NCI-H128 (cell line): ENCODE data around the gene LGR4.
"Not testable (repeated sequence)": the region's sequence is repeated elsewhere in the genome, so short reads cannot be mapped to it uniquely, and the experiment has no call there.

Source experiments
- DNase-seq: peaks from one replicate; lab custom pipeline; 2025; ENCODE audit not compliant: unreplicated experiment; lab: John Stamatoyannopoulos, UW

LGR4 gene, protein sequence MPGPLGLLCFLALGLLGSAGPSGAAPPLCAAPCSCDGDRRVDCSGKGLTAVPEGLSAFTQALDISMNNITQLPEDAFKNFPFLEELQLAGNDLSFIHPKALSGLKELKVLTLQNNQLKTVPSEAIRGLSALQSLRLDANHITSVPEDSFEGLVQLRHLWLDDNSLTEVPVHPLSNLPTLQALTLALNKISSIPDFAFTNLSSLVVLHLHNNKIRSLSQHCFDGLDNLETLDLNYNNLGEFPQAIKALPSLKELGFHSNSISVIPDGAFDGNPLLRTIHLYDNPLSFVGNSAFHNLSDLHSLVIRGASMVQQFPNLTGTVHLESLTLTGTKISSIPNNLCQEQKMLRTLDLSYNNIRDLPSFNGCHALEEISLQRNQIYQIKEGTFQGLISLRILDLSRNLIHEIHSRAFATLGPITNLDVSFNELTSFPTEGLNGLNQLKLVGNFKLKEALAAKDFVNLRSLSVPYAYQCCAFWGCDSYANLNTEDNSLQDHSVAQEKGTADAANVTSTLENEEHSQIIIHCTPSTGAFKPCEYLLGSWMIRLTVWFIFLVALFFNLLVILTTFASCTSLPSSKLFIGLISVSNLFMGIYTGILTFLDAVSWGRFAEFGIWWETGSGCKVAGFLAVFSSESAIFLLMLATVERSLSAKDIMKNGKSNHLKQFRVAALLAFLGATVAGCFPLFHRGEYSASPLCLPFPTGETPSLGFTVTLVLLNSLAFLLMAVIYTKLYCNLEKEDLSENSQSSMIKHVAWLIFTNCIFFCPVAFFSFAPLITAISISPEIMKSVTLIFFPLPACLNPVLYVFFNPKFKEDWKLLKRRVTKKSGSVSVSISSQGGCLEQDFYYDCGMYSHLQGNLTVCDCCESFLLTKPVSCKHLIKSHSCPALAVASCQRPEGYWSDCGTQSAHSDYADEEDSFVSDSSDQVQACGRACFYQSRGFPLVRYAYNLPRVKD

DNA sequence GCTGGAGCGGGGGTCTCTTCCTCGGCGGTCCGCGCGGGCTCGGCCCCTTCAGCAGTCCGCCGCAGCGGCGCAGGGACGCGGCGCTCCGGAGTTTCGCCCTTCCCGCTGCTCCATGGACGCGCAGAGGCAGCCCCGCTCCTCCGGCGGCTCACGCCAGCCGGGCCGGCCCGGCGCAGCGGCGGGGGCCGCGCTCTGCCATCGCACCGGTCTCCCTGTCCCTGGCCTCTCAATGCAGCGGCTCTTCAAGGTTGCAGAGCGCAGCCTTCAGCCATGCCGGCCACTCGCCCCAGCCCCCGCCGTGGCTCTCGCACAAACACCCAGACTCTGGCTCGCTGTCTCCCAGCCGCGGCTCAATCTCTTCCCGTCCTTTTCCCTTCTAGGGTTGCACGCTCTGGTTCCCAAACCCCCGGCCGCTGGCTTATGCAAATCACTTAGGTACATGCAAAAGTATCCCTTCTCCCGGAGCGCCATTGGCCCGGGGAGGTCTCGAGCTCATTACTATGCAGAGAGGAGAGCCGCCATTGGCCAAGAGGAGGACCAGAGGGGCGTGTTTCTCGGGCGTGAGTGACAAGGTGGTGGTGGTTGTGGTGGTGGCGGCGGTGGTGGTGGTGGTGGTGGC is at the start of gene LGR4:
Gene LGR4 (minus strand): TSS at position 393 of the 619 bp plus-strand sequence. CDS start 488 bp downstream, outside the sequence.
- DNase-seq: peak; percentile 90

DNA sequence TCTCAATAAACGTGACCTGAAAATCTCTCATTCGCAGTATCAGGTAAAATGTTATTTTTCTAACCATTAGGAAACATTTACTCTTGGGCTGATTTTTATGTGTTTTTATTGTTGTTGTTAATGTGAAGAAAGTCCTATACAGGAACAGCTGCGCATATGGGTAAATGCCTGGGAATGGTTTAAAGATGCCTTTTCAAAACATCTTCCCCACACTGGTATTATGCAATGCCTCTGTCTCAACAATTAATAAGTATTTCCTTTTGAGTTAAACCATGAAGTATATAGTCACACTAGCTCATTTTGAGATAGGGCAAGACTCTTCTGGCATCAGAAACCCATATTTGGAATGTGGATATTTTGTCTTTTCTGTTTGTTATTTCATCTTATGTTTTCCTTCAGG is 47.6 kb upstream of the LGR4 start:
- no peak for DNase-seq

DNA sequence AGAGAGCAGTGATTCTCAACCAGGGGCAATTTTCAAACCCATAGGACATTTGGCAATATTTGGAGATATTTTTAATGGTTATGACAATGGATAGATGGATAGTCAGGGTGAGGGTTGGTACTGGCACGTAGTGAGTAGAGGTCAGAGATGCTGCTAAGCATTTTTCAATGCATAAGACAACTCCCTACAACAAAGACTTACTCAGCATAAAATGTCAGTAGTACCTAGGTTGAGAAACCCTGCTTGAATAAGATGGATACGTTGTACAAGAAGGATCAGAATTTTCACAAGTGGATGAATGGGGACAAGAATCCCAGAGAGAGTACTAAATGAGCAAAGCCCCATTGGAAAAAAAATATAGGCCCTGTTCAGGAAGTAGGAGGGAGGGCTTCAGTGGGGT is 45.9 kb upstream of the LGR4 start:
- no peak for DNase-seq

DNA sequence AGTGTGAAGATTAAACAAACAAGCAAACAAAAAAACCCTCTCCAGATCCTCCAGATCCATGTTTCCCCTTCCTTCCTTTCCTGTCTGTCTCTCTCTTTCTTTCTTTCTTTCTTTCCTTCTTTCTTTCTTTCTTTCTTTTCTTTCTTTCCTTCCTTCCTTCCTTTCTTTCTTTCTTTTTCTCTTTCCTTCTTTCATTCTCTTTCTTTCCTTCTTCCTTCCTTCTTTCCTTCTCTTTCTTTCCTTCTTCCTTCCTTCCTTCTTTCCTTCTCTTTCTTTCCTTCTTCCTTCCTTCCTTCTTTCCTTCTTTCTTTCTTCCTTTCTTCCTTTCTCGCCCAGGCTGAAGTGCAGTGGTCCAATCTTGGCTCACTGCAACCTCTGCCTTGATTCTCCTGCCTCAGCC is 44.9 kb upstream of the LGR4 start:
- DNase-seq: not testable (repeated sequence)

- no peak for DNase-seq
These were observed 42.0 kb upstream of the LGR4 start for GRCh38 chr11:27514558-27514957.

DNA sequence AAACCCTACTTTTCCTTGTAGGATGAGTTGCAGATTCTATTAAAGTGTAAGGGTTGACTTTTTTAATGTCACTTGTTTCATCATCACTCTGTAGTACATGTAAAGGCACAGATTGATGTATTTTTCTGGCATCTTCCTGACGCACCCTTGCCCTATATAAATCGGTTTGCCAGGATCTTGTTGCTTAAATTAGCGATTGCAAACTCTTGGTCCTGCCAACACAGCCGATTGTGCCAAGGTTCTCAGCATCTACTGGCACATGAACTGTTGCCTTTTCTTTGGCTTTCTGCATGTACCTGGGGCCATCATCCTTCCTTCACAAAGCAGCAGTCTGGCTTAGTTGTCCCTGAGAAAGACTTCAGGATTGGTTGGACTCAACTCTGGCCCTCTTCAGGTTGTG is 41.5 kb upstream of the LGR4 start:
- DNase-seq: no peak

DNA sequence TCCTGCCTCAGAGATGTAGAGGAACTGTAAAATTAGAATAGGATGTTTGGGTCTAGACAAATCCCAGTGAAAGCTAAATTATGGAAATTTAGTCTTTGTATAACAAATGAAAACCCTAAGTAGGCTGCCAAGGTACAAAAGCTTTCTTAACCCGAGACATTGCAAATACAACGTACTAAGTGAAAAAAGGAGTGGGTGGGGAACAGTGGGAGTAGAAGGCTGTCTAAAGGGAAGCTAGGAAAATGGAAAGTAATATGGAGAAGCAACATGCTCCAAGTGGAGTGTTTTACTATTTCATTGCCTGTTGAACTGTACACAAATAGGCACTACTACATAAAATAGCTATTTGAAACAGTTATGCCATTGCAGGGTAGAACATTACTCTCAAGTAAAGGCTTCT is 40.8 kb upstream of the LGR4 start:
- DNase-seq: no peak

DNA sequence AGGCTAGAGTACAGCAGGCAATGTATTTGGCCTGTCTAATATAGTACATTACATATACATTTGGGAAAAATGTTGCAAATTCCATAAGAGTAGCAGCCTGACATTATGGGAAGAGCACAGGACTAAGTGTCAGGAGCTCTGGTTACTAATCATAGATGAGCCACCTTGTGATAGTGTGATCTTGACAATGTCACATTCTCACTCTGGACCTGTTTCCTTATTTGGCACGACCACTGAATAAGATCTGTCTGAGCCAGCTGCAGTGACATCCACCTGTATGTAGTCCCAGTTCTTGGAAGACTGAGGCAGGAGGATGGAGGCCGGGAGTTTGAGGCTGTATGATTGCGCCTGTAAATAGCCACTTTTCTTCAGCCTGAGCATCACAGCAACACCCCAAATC is 39.6 kb upstream of the LGR4 start:
- no peak for DNase-seq

GRCh38 chr11:27509908-27510307 is 37.3 kb upstream of the LGR4 start:
- DNase-seq: no peak

- no peak for DNase-seq
These were observed 35.1 kb upstream of the LGR4 start for GRCh38 chr11:27507557-27508322.

GRCh38 chr11:27506200-27507182 is 33.9 kb upstream of the LGR4 start, which contains the start of gene LIN7C:
LIN7C (minus strand) TSS chr11:27506769; CDS start chr11:27506752, 17 bp downstream.
- peak; percentile 77 for DNase-seq

- no peak for DNase-seq
These were observed 33.2 kb upstream of the LGR4 start for GRCh38 chr11:27505781-27506180.

- no peak for DNase-seq
These were observed 31.6 kb upstream of the LGR4 start for GRCh38 chr11:27504205-27504604.

- DNase-seq: no peak
These were observed 28.5 kb upstream of the LGR4 start for GRCh38 chr11:27501100-27501499.

- no peak for DNase-seq
These were observed 25.3 kb upstream of the LGR4 start for GRCh38 chr11:27497911-27498310.

GRCh38 chr11:27497284-27497866 is 24.8 kb upstream of the LGR4 start:
- DNase-seq: no peak

- no peak for DNase-seq
These were observed 23.9 kb upstream of the LGR4 start for GRCh38 chr11:27496461-27496860.

DNA sequence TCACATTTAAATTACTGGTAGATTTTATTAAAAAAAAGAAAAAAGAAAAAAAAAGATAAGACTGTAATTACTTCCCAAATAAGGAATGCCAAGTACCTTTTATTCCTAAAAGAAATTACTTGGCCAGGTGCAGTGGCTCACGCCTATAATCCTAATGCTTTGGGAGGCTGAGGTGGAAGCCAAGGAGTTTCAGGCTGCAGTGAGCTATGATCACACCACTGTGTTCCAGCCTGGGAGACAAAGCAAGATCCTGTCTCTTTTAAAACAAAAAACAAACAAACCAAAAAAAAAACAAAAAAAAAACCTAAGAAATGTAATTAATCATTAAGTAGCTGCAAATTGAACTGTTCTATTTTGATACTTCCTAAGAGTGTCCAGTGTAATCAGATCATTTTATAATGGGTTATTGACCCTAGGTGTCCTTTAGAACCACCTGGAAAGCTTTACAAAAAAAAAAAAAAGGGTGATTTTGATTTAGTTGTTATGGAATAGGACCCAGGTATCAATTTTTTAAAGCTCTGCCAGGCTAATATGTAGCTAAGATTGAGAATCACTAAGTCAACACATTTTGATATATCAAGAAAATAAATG is 23.2 kb upstream of the LGR4 start:
- DNase-seq: no peak

DNA sequence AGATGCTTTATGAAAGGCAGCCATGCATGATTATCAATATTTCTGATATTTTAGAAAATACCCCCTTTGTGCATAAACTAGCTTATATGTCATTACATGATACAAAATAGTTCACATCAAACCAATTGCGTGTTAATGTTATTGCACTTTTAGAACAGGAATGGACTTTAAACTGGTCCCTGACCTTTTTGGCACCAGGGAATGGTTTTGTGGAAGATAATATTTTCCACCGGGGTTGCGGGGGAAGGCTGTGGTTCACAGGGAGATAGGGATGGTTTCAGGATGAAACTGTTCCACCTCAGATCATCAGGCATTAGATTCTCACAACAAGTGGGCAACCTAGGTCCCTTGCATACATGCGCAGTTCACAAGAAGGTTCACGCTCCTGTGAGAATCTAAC is 16.5 kb upstream of the LGR4 start:
- DNase-seq: no peak
